ENCODE data around the gene MYT1.
A peak's percentile ranks its signal among the peaks of the same experiment; 100 is the strongest.

Gene MYT1

GRCh38 chr20:64273109-64273508 lies 108.9 kb downstream of the MYT1 start:
- DNase-seq (ENCODE audit: low spot score) (no peak), ATAC-seq (ENCODE audit: low read depth) (no peak)
- no peak for TF ChIP-seq CTCF (IDR thresholded peaks at IDR 0.05; ENCODE audit: poor library complexity, severe bottlenecking)
- Histone ChIP-seq H3K27ac (ENCODE audit: poor library complexity, severe bottlenecking) (no peak overlapping the region), H3K36me3 (ENCODE audit: low read depth) (peaks cover under 1% of the 10 kb centered on the region; the same call in 1 of the 2 replicates), H3K27me3 (ENCODE audit: insufficient read depth, poor library complexity, severe bottlenecking) (no peaks in the 10 kb centered on the region), H3K4me3 (ENCODE audit: severe bottlenecking) (no peak overlapping the region), H3K4me1 (ENCODE audit: insufficient read depth, poor library complexity, severe bottlenecking) (no peaks in the 10 kb centered on the region), H3K9me3 (ENCODE audit: severe bottlenecking) (no peaks in the 10 kb centered on the region)

- no peak for TF ChIP-seq CTCF (IDR thresholded peaks at IDR 0.05; ENCODE audit: poor library complexity, severe bottlenecking)
- Histone ChIP-seq H3K27ac (ENCODE audit: poor library complexity, severe bottlenecking) (no peak overlapping the region), H3K9me3 (ENCODE audit: severe bottlenecking) (no peaks in the 10 kb centered on the region), H3K4me1 (ENCODE audit: insufficient read depth, poor library complexity, severe bottlenecking) (no peaks in the 10 kb centered on the region), H3K36me3 (ENCODE audit: low read depth) (no peaks in the 10 kb centered on the region), H3K27me3 (ENCODE audit: insufficient read depth, poor library complexity, severe bottlenecking) (no peaks in the 10 kb centered on the region), H3K4me3 (ENCODE audit: severe bottlenecking) (no peak overlapping the region)
- DNase-seq (ENCODE audit: low spot score) = no peak
- no peak for ATAC-seq (ENCODE audit: low read depth)
Measured at GRCh38 chr20:64276817-64277216, 112.6 kb downstream of the MYT1 start.

DNA sequence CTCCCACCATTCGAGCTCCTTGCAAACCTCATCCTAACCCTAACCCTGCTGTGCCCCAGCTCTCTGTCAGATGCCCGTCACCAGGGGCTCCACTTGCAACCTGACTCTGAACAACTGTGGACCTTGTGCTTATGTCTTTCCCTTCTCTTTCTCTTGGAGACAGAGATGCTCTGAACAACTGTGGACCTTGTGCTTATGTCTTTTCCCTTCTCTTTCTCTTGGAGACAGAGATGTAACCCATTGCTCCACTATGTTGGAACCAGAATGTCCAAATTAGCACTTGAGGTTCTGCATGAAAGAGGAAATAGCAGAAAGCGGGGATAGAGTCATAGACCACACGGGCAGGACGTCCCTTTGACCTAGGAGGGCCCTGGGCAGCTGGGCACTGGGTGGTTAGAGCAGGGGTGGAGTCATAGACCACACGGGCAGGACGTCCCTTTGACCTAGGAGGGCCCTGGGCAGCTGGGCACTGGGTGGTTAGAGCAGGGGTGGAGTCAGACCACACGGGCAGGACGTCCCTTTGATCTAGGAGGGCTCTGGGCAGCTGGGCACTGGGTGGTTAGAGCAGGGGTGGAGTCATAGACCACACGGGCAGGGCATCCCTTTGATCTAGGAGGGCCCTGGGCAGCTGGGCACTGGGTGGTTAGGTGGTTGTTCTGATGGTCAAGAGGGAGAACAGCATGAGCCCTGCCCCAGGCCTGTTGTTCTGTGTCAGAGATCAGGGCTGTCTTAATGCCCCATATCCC lies 113.5 kb downstream of the MYT1 start:
- H3K9me3 ChIP-seq (ENCODE audit: severe bottlenecking) = no peaks in the 10 kb centered on the region
- H3K4me1 ChIP-seq (ENCODE audit: insufficient read depth, poor library complexity, severe bottlenecking) = no peaks in the 10 kb centered on the region
- H3K27ac ChIP-seq (ENCODE audit: poor library complexity, severe bottlenecking) = no peak overlapping the region
- H3K36me3 ChIP-seq (ENCODE audit: low read depth) = no peaks in the 10 kb centered on the region
- no peak overlapping the region for H3K4me3 ChIP-seq (ENCODE audit: severe bottlenecking)
- no peak for ATAC-seq (ENCODE audit: low read depth)
- no peaks in the 10 kb centered on the region for H3K27me3 ChIP-seq (ENCODE audit: insufficient read depth, poor library complexity, severe bottlenecking)
- TF ChIP-seq CTCF (IDR thresholded peaks at IDR 0.05; ENCODE audit: poor library complexity, severe bottlenecking) = no peak
- DNase-seq (ENCODE audit: low spot score) = no peak

DNA sequence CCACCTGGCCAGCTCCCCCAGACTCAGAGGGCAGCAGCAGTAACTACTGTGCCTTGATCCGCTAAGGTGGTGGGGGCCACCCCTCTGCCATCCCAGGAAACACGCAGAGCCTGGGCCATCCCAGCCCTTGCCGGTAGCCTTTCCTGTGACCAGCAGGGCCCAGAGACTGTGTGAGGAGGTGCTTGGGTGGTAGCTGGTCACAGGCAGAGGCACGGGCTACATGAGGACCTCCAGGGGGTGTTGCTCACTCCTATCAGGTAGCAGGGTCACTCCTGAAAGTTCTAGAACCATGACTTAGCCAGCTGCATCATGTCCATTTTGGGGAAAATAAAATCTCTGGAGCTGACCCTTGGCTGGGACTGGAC lies 114.0 kb downstream of the MYT1 start:
- Histone ChIP-seq H3K36me3 (ENCODE audit: low read depth) (no peaks in the 10 kb centered on the region), H3K27me3 (ENCODE audit: insufficient read depth, poor library complexity, severe bottlenecking) (no peaks in the 10 kb centered on the region), H3K4me1 (ENCODE audit: insufficient read depth, poor library complexity, severe bottlenecking) (no peaks in the 10 kb centered on the region), H3K27ac (ENCODE audit: poor library complexity, severe bottlenecking) (no peak overlapping the region), H3K9me3 (ENCODE audit: severe bottlenecking) (no peaks in the 10 kb centered on the region), H3K4me3 (ENCODE audit: severe bottlenecking) (no peak overlapping the region)
- no peak for DNase-seq (ENCODE audit: low spot score)
- no peak for ATAC-seq (ENCODE audit: low read depth)
- no peak for TF ChIP-seq CTCF (IDR thresholded peaks at IDR 0.05; ENCODE audit: poor library complexity, severe bottlenecking)

GRCh38 chr20:64279826-64280459 lies 115.7 kb downstream of the MYT1 start:
- peaks cover 5% of the 10 kb centered on the region for H3K27me3 ChIP-seq (ENCODE audit: insufficient read depth, poor library complexity, severe bottlenecking)
- DNase-seq (ENCODE audit: low spot score) (no peak), ATAC-seq (ENCODE audit: low read depth) (peak; percentile 43; the same call in 2 of the 3 replicates)
- no peaks in the 10 kb centered on the region for H3K36me3 ChIP-seq (ENCODE audit: low read depth)
- no peaks in the 10 kb centered on the region for H3K9me3 ChIP-seq (ENCODE audit: severe bottlenecking)
- no peak overlapping the region for H3K27ac ChIP-seq (ENCODE audit: poor library complexity, severe bottlenecking)
- no peaks in the 10 kb centered on the region for H3K4me1 ChIP-seq (ENCODE audit: insufficient read depth, poor library complexity, severe bottlenecking)
- no peak for TF ChIP-seq CTCF (IDR thresholded peaks at IDR 0.05; ENCODE audit: poor library complexity, severe bottlenecking)
- H3K4me3 ChIP-seq (ENCODE audit: severe bottlenecking) = no peak overlapping the region

Measured in RWPE2 (cell line).